CD14-positive monocyte (primary cell): Measurements from ENCODE around the gene FANCB. TPM values are rescaled to one million over a fixed set of nuclear protein-coding genes. Genes with fewer than 3 reads are reported as not detected.

Experiments used
- DNase-seq, 3 donors: peaks; one replicate each; pipeline ENCODE4 v3.0.0-alpha.2; 2011 to 2022
- H2AFZ ChIP-seq: 2 replicates; pipeline ENCODE4 v1.6.0; 2012; ENCODE audit warnings: mild to moderate bottlenecking, low read depth, low read length, inconsistent platforms; ENCODE audit not compliant: insufficient read depth, poor library complexity, severe bottlenecking
- H3K27ac ChIP-seq, 2 donors: 1 replicate in 1 of 2; 2 replicates in 1 of 2; pipeline ENCODE4 v1.5.1; 2012 to 2013; ENCODE audit warnings: low read length in 2 of 2, control low read depth in 1 of 2, inconsistent platforms in 1 of 2, low read depth in 1 of 2, mild to moderate bottlenecking in 1 of 2
- H3K27me3 ChIP-seq, 2 donors: one replicate each; pipeline versions ENCODE4 v1.6.0 to v1.6.1; 2011 to 2013; ENCODE audit warnings: low read length in 2 of 2; ENCODE audit not compliant: control insufficient read depth in 2 of 2, insufficient read depth in 2 of 2
- H3K36me3 ChIP-seq, 2 donors: replicated peaks in 1 of 2; 1 replicate in 1 of 2; 2 replicates in 1 of 2; pipeline versions ENCODE4 v1.5.1 to v1.6.1; 2012 to 2013; ENCODE audit warnings: low read length in 2 of 2, control low read depth in 1 of 2, inconsistent platforms in 1 of 2, mild to moderate bottlenecking in 1 of 2; ENCODE audit not compliant: insufficient read depth in 2 of 2, control insufficient read depth in 1 of 2
- H3K4me1 ChIP-seq, 2 donors: 1 replicate in 1 of 2; 2 replicates in 1 of 2; pipeline versions ENCODE4 v1.5.1 to v1.6.1; 2012 to 2013; ENCODE audit warnings: low read length in 2 of 2, control low read depth in 1 of 2, inconsistent platforms in 1 of 2, mild to moderate bottlenecking in 1 of 2, moderate library complexity in 1 of 2; ENCODE audit not compliant: insufficient read depth in 2 of 2, control insufficient read depth in 1 of 2
- H3K4me2 ChIP-seq: replicated peaks from 2 replicates; pipeline ENCODE3; 2012; ENCODE audit warnings: low read length, moderate library complexity, mild to moderate bottlenecking; ENCODE audit not compliant: poor library complexity, severe bottlenecking; ENCODE audit errors: extremely low read depth
- H3K4me3 ChIP-seq, 3 experiments: fragments of 200-600 bp in 1 of 3; sonication (generic) in 1 of 3; replicated peaks in 1 of 3; 1 replicate in 2 of 3; 2 replicates in 1 of 3; pipeline ENCODE4 v1.5.1; 2011 to 2013; ENCODE audit warnings: low read length in 3 of 3, mild to moderate bottlenecking in 3 of 3, control low read depth in 2 of 3, low read depth in 2 of 3, inconsistent platforms in 1 of 3, moderate library complexity in 1 of 3
- H3K79me2 ChIP-seq: 2 replicates; pipeline ENCODE4 v1.6.0; 2012; ENCODE audit warnings: mild to moderate bottlenecking, control low read depth, inconsistent platforms, low read length, moderate library complexity; ENCODE audit not compliant: insufficient read depth
- H3K9ac ChIP-seq: 2 replicates; pipeline ENCODE4 v1.6.0; 2017; ENCODE audit warnings: low read length, mild to moderate bottlenecking; ENCODE audit not compliant: insufficient read depth, poor library complexity, severe bottlenecking
- H3K9me3 ChIP-seq, 2 donors: replicated peaks in 1 of 2; 1 replicate in 1 of 2; 2 replicates in 1 of 2; pipeline versions ENCODE4 v1.5.1 to v1.6.1; 2012 to 2013; ENCODE audit warnings: low read length in 2 of 2, control low read depth in 1 of 2; ENCODE audit not compliant: control insufficient read depth in 1 of 2, insufficient read depth in 1 of 2
- H4K20me1 ChIP-seq: 2 replicates; pipeline ENCODE4 v1.6.0; 2012; ENCODE audit warnings: mild to moderate bottlenecking, low read length, control low read depth, moderate library complexity; ENCODE audit not compliant: insufficient read depth
- H3K27ac Mint-ChIP-seq, 7 donors: one replicate each; pipeline ENCODE4 v1.8.0; 2020; ENCODE audit warnings: mild to moderate bottlenecking in 7 of 7, mixed read lengths in 7 of 7, moderate library complexity in 6 of 7, inconsistent platforms in 2 of 7
- H3K27me3 Mint-ChIP-seq, 3 donors: one replicate each; pipeline ENCODE4 v1.8.0; 2021 to 2022; ENCODE audit warnings: low read depth in 3 of 3, mild to moderate bottlenecking in 3 of 3, mixed read lengths in 3 of 3, moderate library complexity in 3 of 3, inconsistent platforms in 1 of 3
- H3K36me3 Mint-ChIP-seq, 2 donors: one replicate each; pipeline ENCODE4 v1.8.0; 2020; ENCODE audit warnings: mixed read lengths in 2 of 2, inconsistent platforms in 1 of 2, mild to moderate bottlenecking in 1 of 2
- H3K4me1 Mint-ChIP-seq: one replicate; pipeline ENCODE4 v1.8.0; 2020; ENCODE audit warnings: mild to moderate bottlenecking, mixed read lengths
- H3K4me3 Mint-ChIP-seq, 2 donors: one replicate each; pipeline ENCODE4 v1.8.0; 2020; ENCODE audit warnings: mild to moderate bottlenecking in 2 of 2, mixed read lengths in 2 of 2, moderate library complexity in 1 of 2
- H3K9me3 Mint-ChIP-seq, 7 donors: one replicate each; pipeline ENCODE4 v1.8.0; 2020 to 2022; ENCODE audit warnings: mixed read lengths in 7 of 7, mild to moderate bottlenecking in 6 of 7, moderate library complexity in 6 of 7, inconsistent platforms in 2 of 7
- CTCF ChIP-seq: fragments of 200-600 bp; IDR thresholded peaks from one replicate; pipeline ENCODE4 v1.8.0; 2022; ENCODE audit warnings: antibody characterized with exemption, mild to moderate bottlenecking
- WGBS: methylation state at CpG from one replicate; pipeline ENCODE4 v1.1.5; 2013; ENCODE audit warnings: missing lambda C conversion rate; ENCODE audit not compliant: insufficient coverage; 5-methylcytosine and 5-hydroxymethylcytosine counted together
- intact Hi-C, 2 donors: fragments of 100-400 bp; cut with micrococcal nuclease; formaldehyde crosslinking; loops; one replicate each; pipeline versions ENCODE4 v1.15.0 to v1.15.1; 2023
- polyA plus RNA-seq, 3 donors: library from polyadenylated mRNA; depleted of rRNA in 1 of 3; unstranded in 2 of 3; stranded (reverse) in 1 of 3; fragments of 300-500 nt in 2 of 3; fragments of >200 nt in 1 of 3; fragmentation: Illumina TruSeq in 2 of 3; gene quantifications; 1 replicate in 2 of 3; 2 replicates in 1 of 3; pipeline ENCODE4 v1.2.3, GENCODE V29; 2012 to 2021

FANCB gene
- polyA plus RNA-seq, 3 donors = 0.85 to 4.2 (median 2.6) TPM

GRCh38 chrX:14883826-14884225 lies 11.0 kb upstream of the FANCB start:
- TF ChIP-seq CTCF = no peak
- intact Hi-C loops = no loop called here
- Mint-ChIP-seq H3K27me3 (no peaks in the 10 kb centered on the region), H3K4me3 (no peak overlapping the region), H3K27ac (peak overlapping the region in 1 of 7 donors; percentile 40), H3K4me1 (peaks cover 12% of the 10 kb centered on the region), H3K9me3 (no peaks in the 10 kb centered on the region), H3K36me3 (peaks cover 13 to 23% of the 10 kb centered on the region in 2 donors)
- H3K4me2 ChIP-seq = no peak overlapping the region
- H3K9ac ChIP-seq = no peak overlapping the region
- no peaks in the 10 kb centered on the region for H3K9me3 ChIP-seq
- H3K36me3 ChIP-seq = peaks cover 0 to 9% of the 10 kb centered on the region in 2 donors
- H3K4me3 ChIP-seq = no peak overlapping the region
- no peaks in the 10 kb centered on the region for H3K4me1 ChIP-seq
- H3K27ac ChIP-seq = no peak overlapping the region
- no peak for DNase-seq
- H4K20me1 ChIP-seq = peaks cover 18% of the 10 kb centered on the region
- peaks cover 41% of the 10 kb centered on the region for H3K79me2 ChIP-seq
- no peak overlapping the region for H2AFZ ChIP-seq
- no peaks in the 10 kb centered on the region for H3K27me3 ChIP-seq

DNA sequence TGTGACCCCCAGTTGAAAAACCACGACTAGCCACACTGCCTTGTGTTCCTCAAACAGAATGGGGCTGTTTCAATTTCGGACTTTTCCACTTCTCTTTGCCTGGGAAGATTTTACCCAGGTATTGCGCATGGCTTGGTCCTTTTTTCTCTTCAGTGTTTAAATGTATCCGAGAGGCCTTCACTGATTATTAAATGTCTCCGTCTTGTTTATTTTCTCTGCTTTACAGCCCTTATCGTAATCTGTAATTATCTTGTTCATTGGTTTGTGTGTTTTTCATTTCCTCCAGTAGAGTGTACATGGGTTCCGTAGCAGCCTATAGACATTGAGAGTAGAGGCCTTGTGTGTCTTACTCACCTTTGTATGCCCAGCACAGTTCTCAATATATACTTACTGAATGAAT lies 2.8 kb upstream of the FANCB start:
- H3K4me1 Mint-ChIP-seq = peaks cover 38% of the 10 kb centered on the region
- WGBS = no CpG with 5 or more reads among the region's 7 CpGs

More for the DNA sequence above, 2.8 kb upstream of the FANCB start:
- intact Hi-C loops = loop anchor here (10.0 kb wide), 2 partner anchors 809 to 1181 kb away; no protein-coding TSS in a partner anchor
- Mint-ChIP-seq H3K27me3 (no peaks in the 10 kb centered on the region), H3K9me3 (peaks cover 0 to 11% (median 0%) of the 10 kb centered on the region in 7 donors), H3K4me3 (peak overlapping the region; percentile 62 to 81), H3K27ac (peak overlapping the region; percentile 14 to 94 (median 85)), H3K36me3 (peaks cover 1 to 7% of the 10 kb centered on the region in 2 donors)
- peak overlapping the region in 1 of 2 donors; percentile 94 for H3K27ac ChIP-seq
- peak overlapping the region; percentile 84 for H3K4me2 ChIP-seq
- H3K27me3 ChIP-seq = no peaks in the 10 kb centered on the region
- no peaks in the 10 kb centered on the region for H3K9me3 ChIP-seq
- no peaks in the 10 kb centered on the region for H4K20me1 ChIP-seq
- peak in 1 of 3 donors; percentile 4 for DNase-seq
- peaks cover 23 to 41% of the 10 kb centered on the region in 2 donors for H3K4me1 ChIP-seq
- no peak overlapping the region for H2AFZ ChIP-seq
- peaks cover 92% of the 10 kb centered on the region for H3K79me2 ChIP-seq
- H3K4me3 ChIP-seq = peak overlapping the region in 2 of 3 experiments; percentile 32 to 90
- no peak overlapping the region for H3K9ac ChIP-seq
- no peaks in the 10 kb centered on the region for H3K36me3 ChIP-seq
- TF ChIP-seq CTCF = no peak
